Naive thymus-derived CD8-positive, alpha-beta T cell (primary cell): ENCODE data around the gene ELAVL2. TPM values are rescaled to one million over a fixed set of nuclear protein-coding genes. Genes with fewer than 3 reads are reported as not detected.

ENCODE experiments used
- ATAC-seq, 2 donors: fragments of 150-1000 bp; cut with Tn5 transposase in 1 of 2; sonication (Bioruptor Pico), chemical (Tn5 transposase) in 1 of 2; 1 replicate in 1 of 2; 2 replicates in 1 of 2; pipeline ENCODE4 v1.10.0; 2021; ENCODE audit warnings: mild to moderate bottlenecking in 2 of 2, moderate library complexity in 2 of 2
- POLR2A ChIA-PET: fragments of 350-600 bp; sonication (Branson Sonifier 250); formaldehyde crosslinking; loops from one replicate; lab custom pipeline; 2021; ENCODE audit warnings: antibody characterized with exemption; lab: Charles Lee
- DNase-seq, 10 donors: peaks; one replicate each; pipeline versions ENCODE4 v3.0.0 to v3.0.0-alpha.2; 2020 to 2022
- H3K27ac Mint-ChIP-seq, 10 donors: one replicate each; pipeline ENCODE4 v1.8.0; 2020 to 2022; ENCODE audit warnings: mild to moderate bottlenecking in 10 of 10, mixed read lengths in 10 of 10, moderate library complexity in 4 of 10, inconsistent platforms in 1 of 10
- H3K27me3 Mint-ChIP-seq, 5 donors: one replicate each; pipeline ENCODE4 v1.8.0; 2021 to 2022; ENCODE audit warnings: mixed read lengths in 5 of 5
- H3K36me3 Mint-ChIP-seq, 3 donors: one replicate each; pipeline ENCODE4 v1.8.0; 2020 to 2022; ENCODE audit warnings: mixed read lengths in 3 of 3, mild to moderate bottlenecking in 2 of 3, inconsistent platforms in 1 of 3
- H3K4me1 Mint-ChIP-seq, 4 donors: one replicate each; pipeline ENCODE4 v1.8.0; 2021 to 2022; ENCODE audit warnings: mixed read lengths in 4 of 4
- H3K4me3 Mint-ChIP-seq, 10 donors: one replicate each; pipeline ENCODE4 v1.8.0; 2020 to 2022; ENCODE audit warnings: mild to moderate bottlenecking in 10 of 10, mixed read lengths in 10 of 10, moderate library complexity in 6 of 10, inconsistent platforms in 1 of 10
- H3K9me3 Mint-ChIP-seq, 9 donors: one replicate each; pipeline ENCODE4 v1.8.0; 2020 to 2022; ENCODE audit warnings: mixed read lengths in 9 of 9, mild to moderate bottlenecking in 3 of 9, inconsistent platforms in 1 of 9, moderate library complexity in 1 of 9
- polyA plus RNA-seq, 3 donors: library from polyadenylated mRNA; unstranded; fragments of 300-500 nt; fragmentation: Illumina TruSeq; gene quantifications; one replicate each; pipeline ENCODE4 v1.2.3, GENCODE V29; 2021
- total RNA-seq, 8 experiments: library from RNA in 2 of 8; stranded (reverse) in 2 of 8; gene quantifications; one replicate each; pipeline ENCODE4 v1.2.3 and lab custom pipeline; 2021 to 2026

Gene ELAVL2
- total and polyA plus RNA-seq, 5 experiments from 2014 or later, result not detected

DNA sequence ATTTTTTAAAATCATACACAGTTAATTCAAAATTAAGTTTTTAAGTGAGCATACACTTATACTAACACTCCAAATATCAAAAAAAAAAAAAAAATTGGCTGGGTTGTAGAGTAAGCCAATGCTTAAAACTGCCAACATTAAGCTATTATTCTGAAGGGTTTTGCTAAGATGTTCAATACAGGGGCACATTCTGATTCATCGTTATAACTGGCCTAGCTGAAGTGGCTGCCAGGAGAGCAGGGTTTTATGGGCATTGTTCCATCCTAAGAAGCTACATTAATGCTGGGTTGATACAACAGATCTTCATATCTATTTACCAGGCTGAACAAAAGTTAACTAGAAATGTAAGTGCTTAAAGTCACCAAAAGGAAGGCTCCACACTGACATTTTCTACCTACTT lies 13.4 kb downstream of the ELAVL2 start:
- POLR2A ChIA-PET, result no interaction called here
- no peak overlapping the region for H3K4me3 Mint-ChIP-seq
- peaks cover 0 to 4% (median 0%) of the 10 kb centered on the region in 5 donors for H3K27me3 Mint-ChIP-seq
- ATAC-seq, result no peak
- H3K27ac Mint-ChIP-seq, result no peak overlapping the region
- peaks cover 0 to 25% (median 3%) of the 10 kb centered on the region in 9 donors for H3K9me3 Mint-ChIP-seq
- H3K4me1 Mint-ChIP-seq, result no peaks in the 10 kb centered on the region
- DNase-seq, result no peak
- no peaks in the 10 kb centered on the region for H3K36me3 Mint-ChIP-seq

GRCh38 chr9:23811633-23812032 lies 14.4 kb downstream of the ELAVL2 start:
- Mint-ChIP-seq H3K9me3 (peaks cover 0 to 30% (median 3%) of the 10 kb centered on the region in 9 donors), H3K27ac (no peak overlapping the region), H3K36me3 (no peaks in the 10 kb centered on the region), H3K27me3 (peaks cover 0 to 4% (median 0%) of the 10 kb centered on the region in 5 donors), H3K4me1 (no peaks in the 10 kb centered on the region), H3K4me3 (no peak overlapping the region)
- ATAC-seq, result no peak
- DNase-seq, result no peak
- POLR2A ChIA-PET, result no interaction called here

DNA sequence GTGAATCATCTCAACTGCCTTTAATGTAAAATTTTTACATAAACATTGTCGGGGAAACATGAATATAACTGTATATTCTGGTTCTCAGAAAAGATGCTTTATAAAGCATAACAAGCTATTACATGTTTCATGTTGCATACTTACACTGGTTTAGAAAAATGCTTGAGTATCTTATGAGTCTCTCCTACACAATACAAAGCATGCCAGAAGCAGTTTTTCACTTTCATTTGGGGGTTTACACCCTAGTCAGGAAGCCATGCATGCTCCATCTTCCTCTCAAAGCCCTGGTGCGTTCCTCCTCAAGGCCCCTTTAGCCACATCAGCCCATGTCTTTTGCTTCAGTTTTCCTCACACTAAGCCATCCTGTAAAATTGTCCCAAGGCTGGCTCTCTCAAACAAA lies 22.8 kb downstream of the ELAVL2 start:
- no peak overlapping the region for H3K4me3 Mint-ChIP-seq

GRCh38 chr9:23801523-23801922 lies 24.5 kb downstream of the ELAVL2 start:
- Mint-ChIP-seq H3K36me3 (no peaks in the 10 kb centered on the region), H3K27ac (no peak overlapping the region), H3K4me1 (no peaks in the 10 kb centered on the region), H3K4me3 (no peak overlapping the region), H3K27me3 (no peaks in the 10 kb centered on the region), H3K9me3 (peaks cover 0 to 9% (median 6%) of the 10 kb centered on the region in 9 donors)
- POLR2A ChIA-PET, result no interaction called here
- DNase-seq, result no peak
- ATAC-seq, result no peak

More for the DNA sequence above, 22.8 kb downstream of the ELAVL2 start:
- H3K27me3 Mint-ChIP-seq, result no peaks in the 10 kb centered on the region
- no peak overlapping the region for H3K27ac Mint-ChIP-seq
- no peak for ATAC-seq
- no peak for DNase-seq
- POLR2A ChIA-PET, result no interaction called here
- peaks cover 0 to 11% (median 4%) of the 10 kb centered on the region in 9 donors for H3K9me3 Mint-ChIP-seq
- H3K36me3 Mint-ChIP-seq, result no peaks in the 10 kb centered on the region
- no peaks in the 10 kb centered on the region for H3K4me1 Mint-ChIP-seq

DNA sequence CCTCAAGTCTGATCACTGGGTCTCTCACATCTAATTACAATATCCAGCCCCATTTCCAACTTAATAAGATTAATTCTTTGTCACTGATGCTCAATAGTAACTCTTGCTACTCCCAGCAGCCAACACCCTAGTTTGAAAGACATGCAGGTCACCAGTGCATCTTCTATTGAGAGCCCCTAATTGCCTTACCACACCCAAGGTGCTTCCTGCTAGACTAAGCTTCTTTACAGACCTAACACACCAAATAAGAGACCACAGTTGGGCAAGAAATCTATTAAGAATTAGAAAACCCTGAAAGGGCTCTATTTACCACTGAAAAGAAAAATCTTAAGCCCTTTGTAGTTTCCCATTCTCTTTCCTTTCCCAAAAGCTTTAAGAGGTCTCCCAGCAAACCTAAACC lies 26.5 kb downstream of the ELAVL2 start:
- Mint-ChIP-seq H3K27me3 (no peaks in the 10 kb centered on the region), H3K27ac (no peak overlapping the region), H3K9me3 (peaks cover 0 to 12% (median 6%) of the 10 kb centered on the region in 9 donors), H3K4me1 (no peaks in the 10 kb centered on the region), H3K36me3 (no peaks in the 10 kb centered on the region), H3K4me3 (no peak overlapping the region)
- DNase-seq (no peak), ATAC-seq (no peak)
- POLR2A ChIA-PET, result no interaction called here

DNA sequence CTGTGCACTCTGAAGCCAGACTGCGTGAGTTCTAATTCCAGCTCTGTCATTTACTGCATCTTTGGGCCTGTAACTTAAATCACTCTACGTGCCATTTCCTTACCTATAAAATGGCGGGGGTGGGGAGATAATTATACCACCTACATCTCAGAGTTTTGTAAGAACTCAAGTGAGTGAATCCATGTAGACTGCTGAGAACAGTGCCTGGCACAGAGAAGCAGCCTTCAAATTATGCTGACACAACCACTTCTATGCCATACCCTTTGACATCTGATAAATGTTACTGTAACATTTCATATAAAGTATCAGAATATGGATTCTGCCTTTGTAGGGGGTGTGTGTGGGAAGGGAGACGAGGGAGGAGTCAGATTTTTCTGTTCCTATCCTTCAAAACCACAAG lies 27.7 kb downstream of the ELAVL2 start:
- no peaks in the 10 kb centered on the region for H3K4me1 Mint-ChIP-seq
- H3K36me3 Mint-ChIP-seq, result no peaks in the 10 kb centered on the region
- H3K9me3 Mint-ChIP-seq, result peaks cover 0 to 12% (median 6%) of the 10 kb centered on the region in 9 donors
- no peak overlapping the region for H3K4me3 Mint-ChIP-seq
- no peak for ATAC-seq
- H3K27me3 Mint-ChIP-seq, result no peaks in the 10 kb centered on the region
- DNase-seq, result no peak
- no peak overlapping the region for H3K27ac Mint-ChIP-seq
- POLR2A ChIA-PET, result no interaction called here

GRCh38 chr9:23796209-23796608 lies 29.8 kb downstream of the ELAVL2 start:
- no peaks in the 10 kb centered on the region for H3K4me1 Mint-ChIP-seq

GRCh38 chr9:23790351-23791260 lies 35.4 kb downstream of the ELAVL2 start:
- DNase-seq, result no peak
- H3K4me3 Mint-ChIP-seq, result no peak overlapping the region
- peaks cover 0 to 6% (median under 1%) of the 10 kb centered on the region in 9 donors for H3K9me3 Mint-ChIP-seq
- H3K27ac Mint-ChIP-seq, result no peak overlapping the region
- H3K36me3 Mint-ChIP-seq, result no peaks in the 10 kb centered on the region
- H3K27me3 Mint-ChIP-seq, result peaks cover 0 to 1% (median 0%) of the 10 kb centered on the region in 5 donors
- ATAC-seq, result no peak
- no peaks in the 10 kb centered on the region for H3K4me1 Mint-ChIP-seq
- POLR2A ChIA-PET, result no interaction called here

More at GRCh38 chr9:23796209-23796608, 29.8 kb downstream of the ELAVL2 start:
- peaks cover 0 to 9% (median 5%) of the 10 kb centered on the region in 9 donors for H3K9me3 Mint-ChIP-seq
- no peak overlapping the region for H3K4me3 Mint-ChIP-seq
- no peaks in the 10 kb centered on the region for H3K27me3 Mint-ChIP-seq
- no peak overlapping the region for H3K27ac Mint-ChIP-seq
- POLR2A ChIA-PET, result no interaction called here
- ATAC-seq (no peak), DNase-seq (no peak)
- no peaks in the 10 kb centered on the region for H3K36me3 Mint-ChIP-seq

DNA sequence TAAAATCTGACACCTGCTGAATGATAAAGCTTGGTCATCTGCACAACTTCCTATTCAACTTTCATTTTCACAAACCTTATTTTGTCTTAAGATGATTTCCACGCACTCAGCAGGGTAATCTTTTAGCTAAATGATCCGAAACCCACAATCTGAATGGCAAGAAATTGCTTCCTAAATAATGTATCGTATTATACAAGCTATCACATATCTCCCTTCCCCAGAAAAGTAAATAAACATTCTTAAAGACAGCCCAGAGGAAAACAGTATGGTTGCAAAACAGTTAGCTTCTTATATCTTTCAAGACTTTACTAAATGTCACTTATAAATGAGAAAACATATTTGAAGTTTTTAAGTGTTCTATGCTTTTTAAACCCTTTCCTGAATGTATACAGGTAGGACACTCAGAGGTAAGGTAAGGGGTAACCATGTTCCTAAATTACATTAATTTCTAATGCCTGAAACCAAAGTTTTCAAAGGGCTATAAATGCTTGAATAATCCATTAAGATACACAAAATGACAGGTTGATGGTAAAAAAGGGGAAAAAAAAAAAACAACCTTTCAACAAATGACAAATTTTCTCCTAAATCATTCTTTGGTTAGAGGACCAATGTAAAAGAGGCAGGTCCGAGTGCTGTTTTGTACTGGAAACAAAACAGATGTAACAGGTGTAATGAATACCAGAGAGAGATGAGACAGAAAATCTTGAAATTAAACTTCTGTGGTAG lies 36.3 kb downstream of the ELAVL2 start:
- DNase-seq (no peak), ATAC-seq (no peak)
- Mint-ChIP-seq H3K4me3 (no peak overlapping the region), H3K36me3 (no peaks in the 10 kb centered on the region), H3K27me3 (peaks cover 0 to 1% (median 0%) of the 10 kb centered on the region in 5 donors), H3K4me1 (no peaks in the 10 kb centered on the region), H3K9me3 (peaks cover 0 to 6% (median 0%) of the 10 kb centered on the region in 9 donors), H3K27ac (peak overlapping the region in 1 of 10 donors; percentile 33)
- POLR2A ChIA-PET, result no interaction called here

DNA sequence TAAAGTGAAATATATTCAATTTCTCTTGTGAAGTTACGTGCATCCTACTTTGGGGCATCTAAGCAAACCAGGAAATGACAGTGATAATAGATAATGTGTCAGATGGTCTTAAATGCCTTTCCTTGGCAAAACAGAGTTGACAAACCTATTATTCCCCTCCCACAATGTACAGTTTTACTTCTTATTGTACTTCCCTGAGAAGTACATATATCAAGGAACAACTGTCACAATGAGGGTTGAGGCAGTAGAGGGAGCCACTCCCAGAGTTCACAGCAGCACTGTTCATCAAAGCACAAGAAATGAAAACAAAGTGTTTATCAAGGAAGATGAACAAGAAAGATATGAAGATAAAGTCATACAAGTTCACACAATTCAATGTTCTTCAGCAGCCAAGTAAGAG lies 41.1 kb downstream of the ELAVL2 start:
- no peaks in the 10 kb centered on the region for H3K36me3 Mint-ChIP-seq
- H3K9me3 Mint-ChIP-seq, result peaks cover 0 to 13% (median 8%) of the 10 kb centered on the region in 9 donors
- H3K4me1 Mint-ChIP-seq, result no peaks in the 10 kb centered on the region
- no peak overlapping the region for H3K4me3 Mint-ChIP-seq
- DNase-seq (no peak), ATAC-seq (no peak)
- H3K27me3 Mint-ChIP-seq, result peaks cover 0 to 1% (median 0%) of the 10 kb centered on the region in 5 donors
- POLR2A ChIA-PET, result no interaction called here
- H3K27ac Mint-ChIP-seq, result no peak overlapping the region

GRCh38 chr9:23783509-23783908 lies 42.5 kb downstream of the ELAVL2 start:
- no peak overlapping the region for H3K27ac Mint-ChIP-seq
- ATAC-seq, result no peak
- H3K36me3 Mint-ChIP-seq, result no peaks in the 10 kb centered on the region
- POLR2A ChIA-PET, result no interaction called here
- peaks cover 0 to 14% (median 10%) of the 10 kb centered on the region in 9 donors for H3K9me3 Mint-ChIP-seq
- no peak overlapping the region for H3K4me3 Mint-ChIP-seq
- no peaks in the 10 kb centered on the region for H3K4me1 Mint-ChIP-seq
- H3K27me3 Mint-ChIP-seq, result peaks cover 0 to 1% (median 0%) of the 10 kb centered on the region in 5 donors
- DNase-seq, result no peak

DNA sequence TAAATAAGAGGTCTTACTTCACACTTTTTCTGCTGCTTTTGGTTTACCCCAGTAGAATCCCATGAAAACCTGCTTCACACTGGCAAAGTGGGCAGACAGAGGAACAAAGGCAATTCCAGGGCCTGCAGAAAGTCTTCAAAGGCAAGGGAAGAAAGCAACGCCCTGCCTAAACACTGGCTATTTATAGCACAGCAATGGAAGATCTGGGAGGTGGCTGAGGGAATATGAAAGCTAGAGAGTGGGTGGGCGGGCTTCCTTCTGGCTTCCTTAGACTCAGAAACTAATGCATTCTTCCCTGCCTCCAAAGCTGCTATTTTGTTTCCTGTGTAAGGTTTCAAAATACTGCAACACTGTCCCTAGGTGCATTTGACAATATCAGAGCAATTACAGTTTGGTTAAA lies 46.8 kb downstream of the ELAVL2 start:
- no peaks in the 10 kb centered on the region for H3K36me3 Mint-ChIP-seq
- POLR2A ChIA-PET, result no interaction called here
- H3K4me1 Mint-ChIP-seq, result no peaks in the 10 kb centered on the region
- H3K4me3 Mint-ChIP-seq, result no peak overlapping the region
- DNase-seq (no peak), ATAC-seq (no peak)
- H3K27me3 Mint-ChIP-seq, result peaks cover 0 to 4% (median 0%) of the 10 kb centered on the region in 5 donors
- peaks cover 4 to 25% (median 14%) of the 10 kb centered on the region in 9 donors for H3K9me3 Mint-ChIP-seq
- H3K27ac Mint-ChIP-seq, result no peak overlapping the region

DNA sequence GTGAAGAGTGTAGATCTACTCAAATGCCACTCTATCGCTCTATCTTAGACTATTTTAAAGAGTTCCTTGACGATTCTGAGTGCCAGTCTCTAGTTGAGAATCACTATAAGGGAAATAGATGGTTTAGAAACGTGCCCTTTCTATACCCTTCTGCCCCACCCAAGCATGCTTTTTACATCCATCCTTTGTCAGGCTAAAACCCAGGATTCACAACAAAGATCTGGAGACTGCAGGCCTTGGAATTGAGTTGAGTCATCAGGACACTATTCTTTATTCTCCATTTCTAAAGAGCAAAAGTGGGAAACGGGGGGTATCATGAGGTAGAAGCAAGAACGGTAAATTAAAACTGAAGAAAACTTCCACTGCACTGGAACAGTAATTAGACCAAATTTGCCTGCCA lies 48.7 kb downstream of the ELAVL2 start:
- POLR2A ChIA-PET, result no interaction called here
- no peaks in the 10 kb centered on the region for H3K4me1 Mint-ChIP-seq
- H3K9me3 Mint-ChIP-seq, result peaks cover 0 to 18% (median 9%) of the 10 kb centered on the region in 9 donors
- H3K27ac Mint-ChIP-seq, result no peak overlapping the region
- no peak for DNase-seq
- no peaks in the 10 kb centered on the region for H3K36me3 Mint-ChIP-seq
- ATAC-seq, result no peak
- H3K4me3 Mint-ChIP-seq, result no peak overlapping the region
- peaks cover 0 to 4% (median 0%) of the 10 kb centered on the region in 5 donors for H3K27me3 Mint-ChIP-seq
